Stimulated activated CD4-positive, alpha-beta T cell treated with anti-CD3 and anti-CD28 coated beads, TNF-alpha, amount 100 ng/mL, for 1 hour (primary cell): ENCODE measurements around the gene SIGLEC15.
"Not testable (repeated sequence)": the region's sequence is repeated elsewhere in the genome, so short reads cannot be mapped to it uniquely, and the experiment has no call there.

Experiments
- DNase-seq, 3 donors: peaks; one replicate each; pipeline ENCODE4 v3.0.0-alpha.2; 2020; ENCODE audit warnings: low read depth in 3 of 3, low spot score in 1 of 3

SIGLEC15 gene, protein sequence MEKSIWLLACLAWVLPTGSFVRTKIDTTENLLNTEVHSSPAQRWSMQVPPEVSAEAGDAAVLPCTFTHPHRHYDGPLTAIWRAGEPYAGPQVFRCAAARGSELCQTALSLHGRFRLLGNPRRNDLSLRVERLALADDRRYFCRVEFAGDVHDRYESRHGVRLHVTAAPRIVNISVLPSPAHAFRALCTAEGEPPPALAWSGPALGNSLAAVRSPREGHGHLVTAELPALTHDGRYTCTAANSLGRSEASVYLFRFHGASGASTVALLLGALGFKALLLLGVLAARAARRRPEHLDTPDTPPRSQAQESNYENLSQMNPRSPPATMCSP

DNA sequence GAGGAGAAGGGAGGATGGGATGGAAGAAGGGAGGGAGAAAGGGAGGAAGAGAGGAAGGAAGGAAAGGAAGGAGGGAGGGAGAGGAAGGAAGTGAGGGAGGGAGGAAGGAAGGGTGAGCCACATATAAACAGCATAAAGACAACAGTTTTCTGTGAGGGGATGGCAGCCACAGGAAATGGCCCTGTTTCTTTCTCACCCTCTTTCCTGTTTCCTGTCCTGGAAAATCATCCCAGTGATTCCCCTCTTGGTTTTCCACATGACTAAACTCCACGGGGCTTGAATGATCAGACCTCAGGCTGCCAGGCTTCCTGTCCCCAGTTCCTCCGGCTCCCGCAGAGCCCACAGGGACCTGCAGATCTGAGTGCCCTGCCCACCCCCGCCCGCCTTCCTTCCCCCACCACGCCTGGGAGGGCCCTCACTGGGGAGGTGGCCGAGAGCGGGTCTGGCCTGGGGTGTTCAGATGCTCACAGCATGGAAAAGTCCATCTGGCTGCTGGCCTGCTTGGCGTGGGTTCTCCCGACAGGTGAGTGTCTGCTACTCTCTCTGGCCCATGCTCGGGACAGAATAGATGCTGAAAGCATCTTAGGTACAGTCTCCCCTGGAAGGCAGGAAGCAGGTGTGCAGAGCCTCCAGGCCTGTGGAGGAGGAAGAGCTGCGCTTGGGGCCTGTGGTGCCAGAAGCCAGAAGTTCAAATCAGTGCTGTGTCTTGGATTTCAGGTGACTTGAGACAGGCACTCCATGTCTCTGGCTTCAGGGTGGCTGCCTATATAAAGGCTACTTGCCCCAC, at the start of gene SIGLEC15:
Gene SIGLEC15, plus strand, starts transcription at position 418 of the 787 bp plus-strand sequence. Its CDS starts 54 bp downstream, at position 472.
- no peak for DNase-seq

DNA sequence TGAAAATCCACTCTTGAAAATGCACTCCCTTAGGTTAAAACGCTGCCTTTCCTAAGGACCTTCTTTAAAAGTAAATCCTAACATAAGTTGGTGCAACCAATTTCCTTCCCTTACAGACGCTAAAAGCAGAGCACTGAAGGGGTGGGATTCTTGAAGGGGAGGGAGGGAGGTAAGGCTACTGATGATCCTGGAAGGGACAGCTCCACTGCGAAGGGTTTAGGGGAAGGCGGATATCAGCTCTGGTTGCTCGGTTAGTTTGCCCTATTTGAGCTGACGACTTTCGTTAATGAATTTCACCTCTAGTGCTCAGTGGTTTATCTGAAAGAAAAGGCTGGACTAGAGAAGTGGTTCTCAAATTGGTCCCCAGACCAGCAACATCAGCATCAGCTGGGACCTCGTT, 49.7 kb upstream of the SIGLEC15 start:
- no peak for DNase-seq

DNA sequence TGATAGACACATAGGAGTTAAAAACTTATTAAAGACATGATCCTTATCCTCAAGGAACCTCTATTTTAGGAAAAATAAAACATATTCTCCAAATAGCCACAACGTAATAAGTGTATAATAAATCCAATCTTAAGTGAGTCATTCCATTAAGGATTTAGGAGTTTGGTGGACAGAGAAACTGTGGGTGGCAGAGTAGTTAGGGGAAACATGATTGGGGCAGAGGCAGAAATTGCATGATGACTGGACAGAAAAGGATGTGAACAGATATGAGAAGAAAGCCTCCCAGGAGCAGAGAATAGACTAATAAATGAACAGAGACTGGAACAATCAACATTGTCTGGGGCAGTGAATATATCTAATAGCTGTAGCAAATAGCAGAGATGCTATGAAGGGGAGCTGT, 48.1 kb upstream of the SIGLEC15 start:
- DNase-seq, result no peak

DNA sequence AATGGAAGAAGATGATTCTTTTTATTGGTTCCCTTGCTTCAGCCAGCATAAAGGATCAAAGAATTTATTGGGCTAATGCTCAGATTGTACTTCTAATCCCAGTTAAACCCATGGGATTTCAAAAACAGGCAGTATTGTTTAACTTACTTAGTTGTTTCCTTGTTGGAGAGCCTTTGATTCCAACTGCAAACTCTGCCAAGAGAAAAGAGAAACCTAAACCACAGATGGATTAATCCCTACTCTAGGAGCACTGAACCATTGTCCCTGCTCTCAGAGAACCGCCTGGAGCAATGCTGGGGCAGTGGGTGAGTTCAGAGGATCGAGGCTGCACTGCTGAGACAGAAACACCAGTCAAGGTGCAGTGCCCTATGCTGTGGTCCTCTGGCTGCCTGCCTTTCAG, 44.9 kb upstream of the SIGLEC15 start:
- DNase-seq, result no peak

DNA sequence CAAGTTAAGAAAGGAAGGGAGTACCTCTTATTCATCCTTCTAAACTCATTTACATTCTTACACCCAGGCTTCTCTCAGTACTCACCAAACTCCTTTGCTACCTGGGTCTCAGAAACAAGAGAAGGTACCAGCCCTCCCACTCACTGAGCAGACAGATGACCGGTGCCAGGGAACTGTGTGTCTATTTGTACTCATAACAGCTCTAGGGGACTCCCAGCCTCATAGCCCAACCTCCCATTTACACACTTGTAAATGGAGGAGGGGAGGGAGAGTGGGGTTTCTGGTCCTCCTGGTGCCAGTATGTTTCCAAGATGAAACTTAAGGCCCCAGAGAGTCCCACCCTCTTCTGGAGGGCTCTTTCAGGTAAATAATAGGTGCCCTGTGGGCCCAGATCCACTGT, 42.8 kb upstream of the SIGLEC15 start:
- no peak for DNase-seq

DNA sequence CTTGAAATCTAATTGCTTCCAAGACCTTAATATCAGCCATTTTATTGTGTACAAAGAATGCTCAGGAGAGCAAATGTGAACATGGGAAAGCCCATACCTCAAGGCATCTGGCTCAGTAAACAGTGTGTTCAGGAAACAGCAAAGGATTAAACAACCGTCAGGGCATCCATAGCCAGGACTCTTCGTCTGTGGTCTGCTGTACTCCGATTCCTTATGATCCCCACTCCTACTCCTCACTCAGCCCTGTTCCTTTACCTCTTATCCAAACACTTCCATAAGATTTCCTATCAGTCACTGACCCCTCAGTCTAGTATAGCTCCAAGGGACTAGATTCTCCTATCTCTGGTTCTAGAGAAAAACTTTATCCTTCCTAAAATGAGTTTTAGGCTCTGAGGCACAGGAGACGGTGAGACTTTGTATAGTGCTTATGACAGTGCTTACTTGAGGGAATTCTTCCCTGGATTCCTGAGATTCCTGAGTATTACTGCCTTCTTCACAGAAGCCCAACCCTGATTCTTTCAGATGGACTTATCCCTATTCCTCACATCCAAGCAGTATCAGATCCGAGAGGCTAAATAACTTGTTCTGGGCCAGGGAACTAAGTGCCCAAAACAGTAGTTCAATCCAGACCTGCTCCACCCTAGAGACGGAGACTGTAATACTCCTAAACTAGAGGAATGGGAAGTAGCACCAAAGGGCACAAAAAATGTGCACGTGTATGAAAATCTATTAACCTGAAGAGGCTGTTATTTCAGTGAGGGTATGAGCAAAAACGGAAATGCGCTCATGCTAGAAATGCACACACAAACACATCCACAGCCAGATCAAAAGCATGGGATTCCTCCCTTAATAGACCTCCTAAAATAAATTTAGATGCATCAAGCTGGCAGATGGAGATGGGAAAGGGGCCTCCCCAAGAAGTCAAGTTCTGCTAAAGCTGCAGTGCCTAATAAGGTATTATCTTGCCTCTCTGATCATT, 42.1 kb upstream of the SIGLEC15 start:
- no peak for DNase-seq

DNA sequence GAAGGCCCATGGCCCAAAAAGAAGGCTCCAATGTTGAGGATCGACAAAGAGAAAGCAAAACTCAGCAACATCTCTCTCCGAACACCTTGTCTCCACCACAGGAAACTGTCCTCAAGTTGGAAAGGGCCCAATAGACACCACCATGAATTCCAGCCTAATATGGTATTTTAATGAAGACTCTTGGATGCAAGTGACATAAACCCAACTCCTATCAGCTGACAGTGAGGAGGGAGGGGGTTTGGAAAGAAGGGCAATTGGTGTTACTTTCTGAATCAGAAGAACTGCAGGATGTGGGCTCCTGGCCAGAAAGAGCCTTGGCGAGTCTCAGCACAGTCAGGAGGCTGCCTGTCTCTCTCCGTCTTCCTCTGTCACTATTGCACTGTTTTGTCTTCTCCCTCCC, 40.3 kb upstream of the SIGLEC15 start:
- no peak for DNase-seq

DNA sequence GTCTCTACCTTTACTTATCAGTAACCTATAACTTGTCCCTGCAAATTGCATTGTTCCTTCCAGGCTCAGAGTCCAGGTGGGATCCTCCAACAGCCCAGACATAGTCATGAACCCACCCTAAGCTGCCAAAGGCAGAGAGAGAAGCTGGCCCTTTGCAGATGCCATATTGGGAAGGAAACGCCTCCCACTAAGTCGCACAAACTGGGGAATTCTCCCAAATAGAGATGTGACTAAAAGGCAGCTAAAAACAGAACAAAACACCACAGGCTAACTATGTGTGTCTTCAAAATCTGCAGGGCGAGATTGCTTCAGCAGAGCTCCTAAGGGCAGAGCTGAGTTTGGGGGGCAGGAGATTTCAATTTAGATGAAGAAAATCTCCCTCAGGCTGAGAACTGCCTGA, 38.5 kb upstream of the SIGLEC15 start:
- DNase-seq, result no peak

DNA sequence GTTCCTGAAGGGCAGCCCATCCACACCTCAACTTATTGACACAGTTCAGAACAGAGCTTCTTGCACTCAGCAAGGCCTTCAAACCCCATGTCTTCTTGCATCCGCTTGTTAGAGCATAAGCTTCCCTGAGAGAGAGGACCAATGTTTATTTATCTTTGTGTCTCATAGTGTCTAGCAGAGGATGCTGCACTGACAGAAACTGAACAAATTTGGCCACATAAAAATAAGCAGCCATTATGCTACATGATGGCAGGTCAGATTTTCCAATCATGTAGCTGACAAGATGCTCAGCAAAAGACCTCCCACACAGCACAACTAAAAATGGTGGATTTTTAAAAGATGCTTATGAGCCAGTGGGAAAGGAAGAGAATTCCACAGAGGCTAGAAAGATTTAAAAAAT, 38.1 kb upstream of the SIGLEC15 start:
- no peak for DNase-seq

DNA sequence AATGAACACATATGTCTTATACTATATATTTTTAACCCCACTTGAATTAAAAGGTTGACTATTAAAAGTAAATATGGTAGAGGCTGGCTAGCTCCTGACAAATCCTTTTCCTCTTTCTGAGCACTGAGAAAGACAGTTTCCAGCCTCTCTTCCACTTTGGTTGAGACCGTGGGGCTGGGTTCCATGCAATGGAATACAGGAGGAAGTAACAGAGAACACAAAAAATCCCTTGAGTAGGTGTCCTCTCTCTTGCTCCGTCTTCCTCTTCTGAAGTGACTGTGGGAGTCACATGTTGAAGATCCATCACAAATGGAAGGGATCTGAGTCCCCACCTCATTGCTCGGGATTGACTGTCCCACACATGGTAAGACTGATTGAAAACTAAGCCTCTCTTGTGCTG, 36.6 kb upstream of the SIGLEC15 start:
- no peak for DNase-seq

DNA sequence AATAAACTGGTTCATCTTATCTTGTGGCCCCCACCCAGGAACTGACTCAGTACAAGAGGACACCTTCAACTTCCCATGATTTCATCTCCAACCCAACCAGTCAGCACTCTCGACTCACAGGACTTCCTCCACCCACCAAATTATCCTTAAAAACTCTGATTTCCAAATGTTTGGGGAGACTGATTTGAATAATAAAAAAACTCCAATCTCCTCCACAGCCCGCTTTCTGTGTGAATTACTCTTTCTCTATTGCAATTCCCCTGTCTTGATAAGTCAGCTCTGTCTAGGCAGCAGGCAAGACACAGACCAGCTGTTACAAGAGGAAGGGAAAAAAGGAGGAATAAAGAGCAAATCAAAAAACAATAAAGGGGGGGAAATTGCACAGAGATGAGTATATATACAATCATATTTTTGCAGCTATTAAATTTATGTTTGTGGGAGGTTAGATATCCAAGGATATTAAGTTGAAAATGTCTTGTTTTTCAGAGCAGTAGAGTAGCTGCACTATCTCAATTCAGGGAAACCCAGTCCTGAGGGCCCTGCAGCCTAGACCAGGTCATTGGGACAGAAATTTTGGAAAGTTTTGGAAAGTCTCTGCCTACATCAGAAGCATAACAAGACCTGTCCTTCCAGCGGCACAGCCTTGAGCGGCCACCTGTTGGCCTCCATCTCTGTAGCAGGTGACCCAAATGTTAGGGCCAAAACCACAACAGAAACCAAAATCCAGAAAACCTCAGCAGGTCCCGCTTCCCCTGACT, 32.8 kb upstream of the SIGLEC15 start:
- no peak for DNase-seq

DNA sequence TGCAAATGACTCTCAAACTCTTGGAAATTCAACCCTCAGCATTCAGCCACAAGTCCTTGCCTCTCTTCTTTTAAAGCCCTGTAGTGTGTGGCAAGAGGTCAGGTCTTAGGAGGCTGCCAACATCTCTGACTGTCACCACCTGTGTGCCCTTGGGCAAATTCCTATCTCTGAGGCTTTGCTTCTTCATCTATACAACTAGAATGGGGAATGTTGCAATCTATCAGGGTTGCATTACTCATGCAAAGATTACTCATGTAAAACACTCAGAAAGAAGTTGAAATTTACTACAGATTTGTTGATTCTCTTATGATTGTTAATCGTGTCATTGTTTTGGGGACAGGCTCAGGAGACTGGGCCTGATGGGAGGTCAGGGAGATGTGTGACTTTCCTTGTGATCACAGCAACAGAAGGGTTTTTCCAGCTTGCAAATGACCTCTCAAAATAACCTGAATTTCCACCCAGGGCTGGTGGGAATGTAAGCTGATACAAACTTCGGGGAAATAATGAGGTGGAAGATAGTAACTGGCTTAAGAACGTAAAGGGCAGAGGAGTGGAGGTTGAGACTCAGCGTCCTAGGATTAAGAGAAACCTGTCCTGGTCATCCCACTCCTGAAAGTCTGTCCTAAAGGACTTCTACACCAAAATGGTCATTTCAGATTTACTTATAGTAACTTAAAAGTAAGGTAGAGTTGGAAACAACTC, 32.1 kb upstream of the SIGLEC15 start:
- no peak for DNase-seq

DNA sequence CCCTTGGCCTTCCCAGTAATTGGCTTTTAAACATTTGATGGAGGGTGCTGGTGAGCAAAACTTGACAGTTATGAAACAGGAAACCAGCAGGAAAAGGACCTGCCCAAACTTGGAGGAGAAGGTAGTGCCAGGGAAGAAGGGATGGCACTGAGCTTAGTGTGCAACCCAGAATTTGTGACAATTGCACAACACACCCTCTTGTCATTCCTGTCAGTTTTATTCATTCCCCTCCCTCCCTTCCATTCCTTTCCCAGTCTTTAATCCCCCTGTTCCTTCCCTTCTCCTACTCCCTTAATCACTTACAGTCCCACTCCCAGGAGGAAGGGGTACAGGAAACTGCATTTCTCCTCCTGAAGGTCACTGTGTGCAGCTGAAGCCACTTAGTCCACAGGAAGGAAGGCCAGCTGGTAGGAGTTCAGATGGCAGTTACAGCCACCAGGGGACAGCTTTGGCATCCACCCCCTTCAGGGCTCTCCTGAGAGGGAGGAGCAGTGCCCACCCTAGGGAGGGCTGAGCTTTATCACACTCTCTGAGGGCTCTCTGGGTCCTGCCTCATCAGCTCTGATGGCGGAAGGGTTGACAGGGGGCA, 24.0 kb upstream of the SIGLEC15 start:
- DNase-seq, result no peak

DNA sequence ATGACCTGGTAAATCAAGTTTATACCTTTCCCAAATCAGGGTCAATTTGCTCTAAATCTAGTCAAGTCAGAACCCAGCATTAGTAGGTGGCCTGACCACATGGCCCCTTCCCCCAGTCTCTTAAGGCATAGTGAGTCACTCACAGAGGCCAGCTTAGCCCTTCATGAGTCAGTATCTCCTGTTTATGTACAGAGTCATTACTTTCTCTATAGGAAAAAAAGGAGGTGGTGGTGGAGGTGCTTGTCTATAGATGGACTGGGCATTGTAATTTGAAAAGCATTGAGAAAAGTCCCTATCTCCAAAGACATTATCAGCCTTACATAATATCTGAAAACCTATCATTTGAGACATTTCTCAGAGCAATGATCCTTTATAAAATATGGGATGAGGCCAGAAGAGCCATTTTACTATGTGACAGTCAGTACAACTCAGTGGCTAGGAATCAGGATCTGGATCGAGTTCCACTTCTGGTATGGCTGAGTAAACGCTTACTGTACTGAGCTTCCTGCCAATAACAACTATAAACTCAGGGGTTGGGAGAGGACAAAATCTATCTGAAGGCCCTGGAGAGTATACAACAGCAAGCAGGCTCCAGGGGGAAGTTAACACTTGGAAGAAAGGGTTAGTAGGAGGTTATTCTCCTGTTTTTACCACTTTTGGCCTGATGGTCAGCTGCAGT, 22.5 kb upstream of the SIGLEC15 start:
- DNase-seq, result no peak

DNA sequence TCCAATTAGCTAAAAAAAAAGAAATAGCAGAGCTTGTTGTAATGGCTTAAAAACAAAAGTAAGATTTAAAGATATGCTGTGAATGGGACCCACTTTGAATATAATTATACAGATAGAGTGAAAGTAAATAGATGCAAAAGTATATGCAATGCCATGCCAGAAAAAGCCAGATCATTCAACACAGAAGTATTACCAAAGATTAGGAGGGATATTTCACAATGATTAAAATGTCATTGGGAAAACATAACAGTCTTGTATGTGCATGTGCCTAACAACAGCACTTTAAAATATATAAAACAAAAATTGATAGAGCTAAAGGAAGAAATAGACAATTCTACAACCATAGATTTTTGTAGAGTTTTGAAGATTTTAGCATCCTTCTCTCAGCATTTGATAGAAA, 19.9 kb upstream of the SIGLEC15 start:
- no peak for DNase-seq

DNA sequence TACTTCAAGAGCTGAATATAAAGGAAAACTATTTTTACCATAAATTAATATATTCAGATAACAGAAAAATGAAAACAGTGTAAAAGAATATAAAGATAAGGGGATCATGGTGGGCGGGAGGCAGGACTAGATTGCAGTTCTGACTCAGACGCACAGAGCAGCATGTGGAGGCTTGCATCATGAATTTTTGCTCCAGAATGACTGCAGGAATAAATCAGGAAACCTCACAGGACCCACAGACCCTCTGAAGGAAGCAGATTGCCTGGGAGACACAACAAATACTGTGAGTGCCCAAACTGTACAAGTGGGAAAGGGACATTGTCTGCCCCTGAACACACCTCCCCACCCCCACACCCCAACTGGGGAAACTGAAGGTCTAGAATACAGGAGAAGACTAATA, 19.2 kb upstream of the SIGLEC15 start:
- no peak for DNase-seq

DNA sequence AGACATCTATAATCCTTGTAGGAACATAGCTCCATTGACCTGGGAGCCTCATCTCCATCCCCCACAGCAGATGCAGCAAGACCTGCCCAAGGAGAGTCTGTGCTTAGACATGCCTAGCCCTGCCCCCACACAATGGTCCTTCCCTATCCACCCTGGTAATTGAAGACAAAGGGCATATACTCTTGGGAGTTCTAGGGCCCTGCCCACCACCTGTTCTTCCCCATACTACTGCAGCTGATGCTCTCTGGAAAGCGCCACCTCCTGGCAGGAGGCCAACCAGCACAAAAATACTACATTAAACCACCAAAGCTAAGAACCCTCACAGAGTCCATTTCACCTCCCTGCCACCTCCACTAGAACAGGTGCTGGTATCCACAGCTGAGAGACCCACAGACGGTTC, 18.3 kb upstream of the SIGLEC15 start:
- DNase-seq, result not testable (repeated sequence)

DNA sequence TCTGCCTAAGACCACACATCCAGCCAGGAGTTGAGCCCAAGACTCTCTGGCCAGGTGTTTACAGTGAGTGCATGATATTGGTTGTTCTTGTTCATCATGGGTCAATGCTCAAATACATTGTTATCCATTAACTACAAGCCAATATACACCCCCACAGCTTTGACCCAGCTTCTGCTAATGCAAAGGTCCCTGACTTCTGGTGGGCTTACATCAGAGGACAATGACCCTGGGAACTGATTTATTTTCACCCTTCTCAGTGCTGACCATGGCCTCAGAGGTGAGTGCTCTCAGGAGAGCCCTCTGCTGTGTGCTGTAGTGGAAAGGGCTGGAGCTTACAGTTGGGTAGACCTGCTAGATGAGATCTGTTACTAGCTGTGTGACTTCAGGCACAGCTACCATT, 10.7 kb upstream of the SIGLEC15 start:
- not testable (repeated sequence) for DNase-seq

DNA sequence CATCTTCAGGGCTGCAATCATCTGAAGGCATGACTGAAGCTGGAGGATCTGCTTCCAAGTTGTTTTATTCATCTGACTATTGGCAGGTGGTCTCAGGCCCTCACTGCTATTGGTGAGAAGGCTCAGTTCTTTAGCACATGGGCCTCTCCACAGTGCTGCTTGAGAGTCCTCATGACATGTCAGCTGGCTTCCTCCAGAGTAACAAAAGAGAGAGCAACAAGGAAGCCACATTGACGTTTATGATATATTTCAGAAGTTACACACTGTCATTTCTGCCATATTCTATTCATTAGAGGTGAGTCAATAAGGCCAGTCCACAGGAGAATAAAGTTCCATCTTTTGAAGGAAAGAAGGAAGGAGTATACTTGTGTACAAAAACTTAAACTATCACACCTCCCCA, 7.9 kb upstream of the SIGLEC15 start:
- DNase-seq, result no peak
